BE2C (cell line): ENCODE measurements around the gene SCUBE3.

Experiments
- DNase-seq: peaks from one replicate; pipeline ENCODE4 v3.0.0-alpha.2; 2020
- H3K27me3 ChIP-seq: fragments of 250-450 bp; sonication (Bioruptor Pico); 2 replicates; pipeline ENCODE4 v1.5.1; 2020; ENCODE audit warnings: mild to moderate bottlenecking
- H3K36me3 ChIP-seq: fragments of 250-450 bp; sonication (Bioruptor Pico); 2 replicates; pipeline ENCODE4 v1.5.1; 2020; ENCODE audit warnings: mild to moderate bottlenecking
- H3K4me1 ChIP-seq: fragments of 250-450 bp; sonication (Bioruptor Pico); 2 replicates; pipeline ENCODE4 v1.5.1; 2020
- H3K4me3 ChIP-seq: 2 replicates; pipeline ENCODE4 v1.5.1; 2011; ENCODE audit warnings: low read depth, low read length
- H3K9me3 ChIP-seq: fragments of 250-450 bp; sonication (Bioruptor Pico); 2 replicates; pipeline ENCODE4 v1.5.1; 2020
- TF ChIP-seq, protein P1 (sequence below): IDR thresholded peaks from 2 replicates; pipeline ENCODE4 v1.5.1; 2012; ENCODE audit warnings: mild to moderate bottlenecking, low read depth, low read length

Gene SCUBE3

GRCh38 chr6:35295036-35295435, 81.3 kb downstream of the SCUBE3 start:
- Histone ChIP-seq H3K36me3 (no peaks in the 10 kb centered on the region; the same call in 1 of the 2 replicates), H3K4me1 (no peaks in the 10 kb centered on the region), H3K4me3 (no peak overlapping the region), H3K9me3 (no peaks in the 10 kb centered on the region), H3K27me3 (no peaks in the 10 kb centered on the region)
- TF ChIP-seq, protein P1, sequence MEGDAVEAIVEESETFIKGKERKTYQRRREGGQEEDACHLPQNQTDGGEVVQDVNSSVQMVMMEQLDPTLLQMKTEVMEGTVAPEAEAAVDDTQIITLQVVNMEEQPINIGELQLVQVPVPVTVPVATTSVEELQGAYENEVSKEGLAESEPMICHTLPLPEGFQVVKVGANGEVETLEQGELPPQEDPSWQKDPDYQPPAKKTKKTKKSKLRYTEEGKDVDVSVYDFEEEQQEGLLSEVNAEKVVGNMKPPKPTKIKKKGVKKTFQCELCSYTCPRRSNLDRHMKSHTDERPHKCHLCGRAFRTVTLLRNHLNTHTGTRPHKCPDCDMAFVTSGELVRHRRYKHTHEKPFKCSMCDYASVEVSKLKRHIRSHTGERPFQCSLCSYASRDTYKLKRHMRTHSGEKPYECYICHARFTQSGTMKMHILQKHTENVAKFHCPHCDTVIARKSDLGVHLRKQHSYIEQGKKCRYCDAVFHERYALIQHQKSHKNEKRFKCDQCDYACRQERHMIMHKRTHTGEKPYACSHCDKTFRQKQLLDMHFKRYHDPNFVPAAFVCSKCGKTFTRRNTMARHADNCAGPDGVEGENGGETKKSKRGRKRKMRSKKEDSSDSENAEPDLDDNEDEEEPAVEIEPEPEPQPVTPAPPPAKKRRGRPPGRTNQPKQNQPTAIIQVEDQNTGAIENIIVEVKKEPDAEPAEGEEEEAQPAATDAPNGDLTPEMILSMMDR, result no peak
- no peak for DNase-seq

DNA sequence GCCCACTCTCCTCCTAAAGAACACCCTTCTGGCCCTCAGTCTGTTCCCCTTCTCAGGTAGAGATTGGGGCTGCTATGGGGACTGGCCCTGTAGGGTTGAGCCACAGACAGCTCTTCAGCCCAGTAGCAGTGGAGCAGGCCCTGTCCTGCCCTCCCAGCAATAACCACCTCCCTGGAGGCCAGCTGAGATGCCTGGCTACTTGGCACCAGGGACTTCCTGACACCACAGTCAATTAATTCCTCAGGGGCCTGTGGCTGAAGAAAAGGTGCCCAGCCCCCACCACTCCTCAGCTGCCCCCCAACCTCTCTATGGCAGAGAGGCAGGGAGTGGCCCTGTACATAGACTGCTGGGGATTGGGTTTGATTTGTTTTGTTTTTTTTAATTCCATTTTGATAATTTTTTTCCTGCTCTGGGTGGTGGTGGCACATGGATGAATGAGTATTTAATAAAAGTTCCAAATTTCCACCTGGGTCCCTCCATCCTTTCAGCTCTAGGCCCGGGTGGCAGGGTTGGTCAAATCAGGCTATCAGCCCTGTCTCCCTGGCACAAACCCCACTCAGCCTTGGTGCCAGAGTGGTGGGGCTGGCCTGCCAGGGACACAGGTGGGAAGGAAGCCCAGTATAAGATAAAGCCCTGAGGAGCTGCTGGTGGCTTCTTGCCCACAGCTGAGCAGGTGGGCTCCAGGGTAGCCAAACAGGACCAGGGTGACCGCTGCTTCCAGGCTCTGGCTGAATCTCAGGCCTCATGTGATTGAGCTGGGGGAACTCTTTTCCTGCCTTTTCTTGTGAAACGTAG, 82.0 kb downstream of the SCUBE3 start:
- Histone ChIP-seq H3K9me3 (no peaks in the 10 kb centered on the region), H3K27me3 (no peaks in the 10 kb centered on the region), H3K36me3 (no peaks in the 10 kb centered on the region; the same call in 1 of the 2 replicates), H3K4me3 (no peak overlapping the region), H3K4me1 (no peaks in the 10 kb centered on the region)
- TF ChIP-seq, protein P1, result no peak
- no peak for DNase-seq

GRCh38 chr6:35296931-35297600, 83.3 kb downstream of the SCUBE3 start:
- Histone ChIP-seq H3K27me3 (no peaks in the 10 kb centered on the region), H3K4me3 (no peak overlapping the region), H3K4me1 (no peaks in the 10 kb centered on the region), H3K36me3 (no peaks in the 10 kb centered on the region; the same call in 1 of the 2 replicates), H3K9me3 (no peaks in the 10 kb centered on the region)
- TF ChIP-seq, protein P1, result no peak
- DNase-seq, result no peak

- Histone ChIP-seq H3K4me3 (peak within 1 kb of the TSS; percentile 45), H3K36me3 (no peaks in the 10 kb centered on the region; the same call in 1 of the 2 replicates), H3K27me3 (no peaks in the 10 kb centered on the region), H3K9me3 (no peaks in the 10 kb centered on the region), H3K4me1 (no peaks in the 10 kb centered on the region)
- TF ChIP-seq, protein P1, result peak; percentile 85
- DNase-seq, result peak; percentile 83
These were observed 84.1 kb downstream of the SCUBE3 start, which contains the start of gene DEF6 for GRCh38 chr6:35297601-35298481. Gene DEF6, plus strand, starts transcription at chr6:35297818. Its CDS starts 39 bp downstream, at chr6:35297857.

GRCh38 chr6:35298625-35299140, 84.9 kb downstream of the SCUBE3 start:
- no peaks in the 10 kb centered on the region for H3K9me3 ChIP-seq
- H3K27me3 ChIP-seq, result no peaks in the 10 kb centered on the region
- TF ChIP-seq, protein P1, result no peak
- no peak overlapping the region for H3K4me3 ChIP-seq
- no peaks in the 10 kb centered on the region for H3K4me1 ChIP-seq
- DNase-seq, result no peak
- H3K36me3 ChIP-seq, result no peaks in the 10 kb centered on the region; the same call in 1 of the 2 replicates
